DOHH2 (cell line): ENCODE results near the gene IQCB1.
"Not testable (repeated sequence)": the region's sequence is repeated elsewhere in the genome, so short reads cannot be mapped to it uniquely, and the experiment has no call there.

Experiments used
- H3F3A ChIP-seq: fragments of 200-600 bp; sonication (generic), shearing (Covaris generic); 2 replicates; pipeline ENCODE4 v1.6.0; 2016; ENCODE audit warnings: antibody characterized with exemption, mild to moderate bottlenecking; ENCODE audit not compliant: control insufficient read depth, insufficient read depth
- H3K27ac ChIP-seq: fragments of 200-600 bp; sonication (generic); 2 replicates; pipeline ENCODE4 v1.5.1; 2014; ENCODE audit warnings: low read depth, mild to moderate bottlenecking, low read length, moderate library complexity
- H3K27me3 ChIP-seq: fragments of 200-600 bp; sonication (generic); 2 replicates; pipeline ENCODE4 v1.6.1; 2014; ENCODE audit warnings: mild to moderate bottlenecking, low read length, mixed read lengths; ENCODE audit not compliant: control insufficient read depth
- H3K36me3 ChIP-seq: fragments of 200-600 bp; sonication (generic); 2 replicates; pipeline ENCODE4 v1.6.1; 2014; ENCODE audit warnings: mild to moderate bottlenecking, low read length, moderate library complexity, mixed read lengths; ENCODE audit not compliant: control insufficient read depth
- H3K4me1 ChIP-seq: fragments of 200-600 bp; sonication (generic); 2 replicates; pipeline ENCODE4 v1.6.1; 2014; ENCODE audit warnings: mild to moderate bottlenecking, low read length, mixed read lengths; ENCODE audit not compliant: control insufficient read depth
- H3K4me2 ChIP-seq: fragments of 200-600 bp; sonication (generic); 2 replicates; pipeline ENCODE4 v1.6.0; 2014; ENCODE audit warnings: mild to moderate bottlenecking, low read length, moderate library complexity
- H3K4me3 ChIP-seq: fragments of 200-600 bp; sonication (generic); 2 replicates; pipeline ENCODE4 v1.5.1; 2014; ENCODE audit warnings: mild to moderate bottlenecking, low read length, mixed read lengths
- H3K79me2 ChIP-seq: fragments of 200-600 bp; sonication (generic); 2 replicates; pipeline ENCODE4 v1.6.1; 2014; ENCODE audit warnings: mild to moderate bottlenecking, low read length, mixed read lengths; ENCODE audit not compliant: control insufficient read depth
- H3K9me2 ChIP-seq: fragments of 200-600 bp; sonication (generic); replicated peaks from 2 replicates; pipeline ENCODE4 v1.6.1; 2014; ENCODE audit warnings: mild to moderate bottlenecking, low read length, mixed read lengths; ENCODE audit not compliant: control insufficient read depth
- H3K9me3 ChIP-seq: fragments of 200-600 bp; sonication (generic); 2 replicates; pipeline ENCODE4 v1.6.1; 2014; ENCODE audit warnings: antibody characterized with exemption, low read length, mixed read lengths; ENCODE audit not compliant: control insufficient read depth, insufficient read depth
- H4K20me1 ChIP-seq: fragments of 200-600 bp; sonication (generic); 2 replicates; pipeline ENCODE4 v1.6.0; 2014; ENCODE audit warnings: low read depth, mild to moderate bottlenecking, antibody characterized with exemption, low read length, moderate library complexity; ENCODE audit not compliant: control insufficient read depth, insufficient read depth
- EZH2phosphoT487 ChIP-seq: fragments of 200-600 bp; sonication (generic); IDR thresholded peaks from 2 replicates; pipeline ENCODE4 v1.6.1; 2017; ENCODE audit warnings: borderline replicate concordance, mild to moderate bottlenecking, antibody characterized with exemption, low read length, moderate library complexity, mixed read lengths
- TF ChIP-seq, protein P1 (sequence below): fragments of 200-600 bp; sonication (generic); IDR thresholded peaks from one replicate; pipeline ENCODE4 v1.5.1; 2014; ENCODE audit warnings: antibody characterized with exemption, mild to moderate bottlenecking, low read depth, low read length; ENCODE audit not compliant: poor library complexity, severe bottlenecking

Gene IQCB1

DNA sequence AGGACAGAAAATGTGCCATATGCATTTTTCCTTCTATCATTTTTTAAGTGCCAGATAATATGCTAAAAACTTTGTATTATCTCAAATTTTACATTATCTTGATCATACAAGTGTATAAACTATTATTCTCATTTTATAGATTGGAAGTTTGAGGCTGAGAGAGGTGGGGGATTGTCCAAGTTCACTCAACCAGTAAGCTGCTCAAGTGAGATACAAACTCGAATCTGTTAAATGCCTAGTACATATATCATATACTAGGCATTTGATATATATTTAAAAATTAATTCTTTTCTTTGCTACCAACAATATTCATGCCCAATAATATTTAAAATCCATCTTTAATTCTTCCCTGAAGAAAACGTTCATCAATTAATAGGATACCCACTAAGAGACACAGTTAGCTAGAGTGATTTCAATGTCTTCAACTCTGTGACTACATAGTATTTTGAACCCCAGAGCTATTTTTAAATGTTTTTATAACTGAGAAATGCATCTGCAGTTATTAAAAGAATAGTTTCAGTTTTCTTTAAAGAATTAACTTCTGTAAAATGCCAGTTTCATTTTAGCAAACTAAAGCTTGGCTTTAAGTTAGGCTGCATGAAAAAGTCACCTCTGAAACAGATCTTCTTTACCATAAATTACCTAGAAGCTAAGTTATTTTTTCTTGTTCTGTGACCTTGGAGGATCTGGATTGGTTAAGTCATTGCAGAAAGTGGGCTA is 40.4 kb downstream of the IQCB1 start:
- H3K27me3 ChIP-seq: no peaks in the 10 kb centered on the region
- peaks cover 48% of the 10 kb centered on the region for H3F3A ChIP-seq
- peaks cover 30% of the 10 kb centered on the region for H3K79me2 ChIP-seq
- peaks cover 86% of the 10 kb centered on the region for H3K36me3 ChIP-seq
- H3K4me1 ChIP-seq: peaks cover 71% of the 10 kb centered on the region
- peak overlapping the region; percentile 97 for H3K27ac ChIP-seq
- peak overlapping the region; percentile 80 for H3K4me2 ChIP-seq
- H4K20me1 ChIP-seq: no peaks in the 10 kb centered on the region
- H3K9me3 ChIP-seq: no peaks in the 10 kb centered on the region
- TF ChIP-seq EZH2phosphoT487: no peak
- TF ChIP-seq, protein P1, sequence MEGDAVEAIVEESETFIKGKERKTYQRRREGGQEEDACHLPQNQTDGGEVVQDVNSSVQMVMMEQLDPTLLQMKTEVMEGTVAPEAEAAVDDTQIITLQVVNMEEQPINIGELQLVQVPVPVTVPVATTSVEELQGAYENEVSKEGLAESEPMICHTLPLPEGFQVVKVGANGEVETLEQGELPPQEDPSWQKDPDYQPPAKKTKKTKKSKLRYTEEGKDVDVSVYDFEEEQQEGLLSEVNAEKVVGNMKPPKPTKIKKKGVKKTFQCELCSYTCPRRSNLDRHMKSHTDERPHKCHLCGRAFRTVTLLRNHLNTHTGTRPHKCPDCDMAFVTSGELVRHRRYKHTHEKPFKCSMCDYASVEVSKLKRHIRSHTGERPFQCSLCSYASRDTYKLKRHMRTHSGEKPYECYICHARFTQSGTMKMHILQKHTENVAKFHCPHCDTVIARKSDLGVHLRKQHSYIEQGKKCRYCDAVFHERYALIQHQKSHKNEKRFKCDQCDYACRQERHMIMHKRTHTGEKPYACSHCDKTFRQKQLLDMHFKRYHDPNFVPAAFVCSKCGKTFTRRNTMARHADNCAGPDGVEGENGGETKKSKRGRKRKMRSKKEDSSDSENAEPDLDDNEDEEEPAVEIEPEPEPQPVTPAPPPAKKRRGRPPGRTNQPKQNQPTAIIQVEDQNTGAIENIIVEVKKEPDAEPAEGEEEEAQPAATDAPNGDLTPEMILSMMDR: no peak
- H3K9me2 ChIP-seq: no peaks in the 10 kb centered on the region
- peak overlapping the region; percentile 65 for H3K4me3 ChIP-seq

DNA sequence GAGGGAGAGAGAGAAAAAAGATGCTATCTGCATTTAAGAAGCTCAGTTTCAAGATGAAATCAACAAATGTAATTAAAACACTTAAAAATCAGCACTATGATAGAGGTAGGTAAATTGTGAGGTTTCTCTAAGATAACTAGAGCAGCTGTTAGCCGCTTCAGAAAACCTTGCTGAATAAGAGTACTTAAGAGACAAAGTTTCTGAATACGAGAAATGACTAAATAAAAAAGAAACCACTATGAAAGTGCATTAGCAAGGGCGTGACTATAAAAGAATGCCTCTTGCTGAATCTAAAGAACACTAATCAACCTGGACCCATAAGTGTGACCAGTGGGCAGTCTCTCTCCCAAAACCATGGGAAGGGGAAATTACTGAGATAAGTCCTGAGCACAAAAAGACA is 41.8 kb downstream of the IQCB1 start:
- peak overlapping the region; percentile 80 for H3K4me2 ChIP-seq
- peaks cover 62% of the 10 kb centered on the region for H3K4me1 ChIP-seq
- H3K9me2 ChIP-seq: no peaks in the 10 kb centered on the region
- peaks cover 26% of the 10 kb centered on the region for H3K79me2 ChIP-seq
- H3F3A ChIP-seq: peaks cover 45% of the 10 kb centered on the region
- no peaks in the 10 kb centered on the region for H3K27me3 ChIP-seq
- H3K27ac ChIP-seq: peak overlapping the region; percentile 97
- H3K36me3 ChIP-seq: peaks cover 86% of the 10 kb centered on the region
- H4K20me1 ChIP-seq: no peaks in the 10 kb centered on the region
- H3K4me3 ChIP-seq: peak overlapping the region; percentile 65
- no peak for TF ChIP-seq EZH2phosphoT487
- TF ChIP-seq, protein P1: no peak
- H3K9me3 ChIP-seq: no peaks in the 10 kb centered on the region

DNA sequence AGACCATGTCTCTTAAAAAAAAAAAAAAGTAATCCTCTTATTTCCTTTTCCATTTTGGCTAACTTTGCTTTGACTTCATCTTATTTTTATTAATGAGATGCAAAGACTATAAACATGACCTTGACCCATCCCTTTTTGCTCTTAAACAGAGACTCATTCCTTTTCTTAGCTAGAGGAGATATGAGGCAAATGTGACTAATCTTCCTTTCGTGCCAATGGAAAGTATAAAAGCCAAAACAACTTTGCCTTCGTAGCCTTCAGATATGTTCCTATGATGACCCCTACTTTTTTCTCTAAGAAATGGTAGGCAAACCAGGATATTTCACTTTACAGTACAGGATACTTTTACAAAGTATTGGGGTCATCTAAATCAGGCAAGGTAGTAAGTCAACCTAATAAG is 48.4 kb downstream of the IQCB1 start:
- Histone ChIP-seq H3K9me3 (no peaks in the 10 kb centered on the region), H4K20me1 (no peaks in the 10 kb centered on the region), H3K9me2 (no peaks in the 10 kb centered on the region), H3K4me3 (no peak overlapping the region), H3K4me2 (no peak overlapping the region), H3K79me2 (peaks cover 2% of the 10 kb centered on the region; the same call in 1 of the 2 replicates), H3K36me3 (peaks cover 98% of the 10 kb centered on the region), H3K27me3 (no peaks in the 10 kb centered on the region), H3K4me1 (no peaks in the 10 kb centered on the region), H3K27ac (no peak overlapping the region), H3F3A (no peaks in the 10 kb centered on the region)
- TF ChIP-seq, protein P1: no peak
- no peak for TF ChIP-seq EZH2phosphoT487

DNA sequence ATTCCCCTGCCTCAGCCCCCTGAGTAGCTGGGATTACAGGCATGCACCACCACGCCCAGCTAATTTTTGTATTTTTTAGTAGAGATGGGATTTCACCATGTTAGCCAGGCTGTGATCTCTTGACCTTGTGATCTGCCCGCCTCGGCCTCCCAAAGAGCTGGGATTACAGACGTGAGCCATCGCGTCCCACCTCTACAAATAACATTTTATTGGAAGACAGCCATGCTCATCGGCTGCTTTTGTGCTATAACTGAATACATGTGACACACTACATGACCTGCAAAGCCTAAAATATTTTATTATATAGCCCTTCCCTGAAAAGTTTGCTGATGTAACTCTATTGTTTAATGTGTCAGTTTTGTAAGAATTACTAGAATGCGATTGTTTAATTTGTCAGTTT is 52.1 kb downstream of the IQCB1 start:
- H3K79me2 ChIP-seq, H4K20me1 ChIP-seq, H3K4me2 ChIP-seq, H3K4me3 ChIP-seq, H3K27ac ChIP-seq, H3K9me2 ChIP-seq, H3K27me3 ChIP-seq, H3F3A ChIP-seq, H3K4me1 ChIP-seq, H3K9me3 ChIP-seq: not testable (repeated sequence)
- H3K36me3 ChIP-seq: peaks cover 96% of the 10 kb centered on the region
